Stimulated activated CD4-positive, alpha-beta T cell treated with anti-CD3 and anti-CD28 coated beads, Interleukin-1b, Interleukin-23, amount 100 ng/mL, for 4 hours (primary cell): ENCODE measurements around the gene KCND1.

Experiments
- DNase-seq, 2 donors: peaks; one replicate each; pipeline ENCODE4 v3.0.0-alpha.2; 2020; ENCODE audit warnings: low read depth in 2 of 2

Gene KCND1

GRCh38 chrX:48913605-48914366 lies 57.9 kb downstream of the KCND1 start:
- DNase-seq, result no peak

- DNase-seq, result peak; percentile 73 to 77
Measured at GRCh38 chrX:48911412-48912182, 60.0 kb downstream of the KCND1 start, which contains the start of gene SLC35A2. Gene SLC35A2 (minus strand): TSS chrX:48911646. CDS start chrX:48911636, 10 bp downstream.
